T-helper 17 cell (primary cell): ENCODE measurements around the gene DCPS. TPM values are rescaled to one million over a fixed set of nuclear protein-coding genes. Genes with fewer than 3 reads are reported as not detected.
"Not testable (repeated sequence)": the region's sequence is repeated elsewhere in the genome, so short reads cannot be mapped to it uniquely, and the experiment has no call there.

Experiments
- ATAC-seq: fragments of 150-1000 bp; cut with Tn5 transposase; 2 replicates; pipeline ENCODE4 v1.10.0; 2021; ENCODE audit warnings: mild to moderate bottlenecking, moderate library complexity
- DNase-seq, 3 donors: peaks; one replicate each; pipeline versions ENCODE4 v3.0.0 to v3.0.0-alpha.2; 2020 to 2021
- H3K9me3 ChIP-seq: one replicate; pipeline ENCODE4 v1.7.0; 2013; ENCODE audit warnings: low read length, mild to moderate bottlenecking; ENCODE audit not compliant: control insufficient read depth, poor library complexity, severe bottlenecking
- H3K27ac Mint-ChIP-seq: one replicate; pipeline ENCODE4 v1.8.0; 2022; ENCODE audit warnings: mild to moderate bottlenecking, moderate library complexity, mixed read lengths
- H3K27me3 Mint-ChIP-seq: one replicate; pipeline ENCODE4 v1.8.0; 2022; ENCODE audit warnings: mixed read lengths
- H3K36me3 Mint-ChIP-seq: one replicate; pipeline ENCODE4 v1.8.0; 2022; ENCODE audit warnings: low read depth, mixed read lengths
- H3K4me1 Mint-ChIP-seq: one replicate; pipeline ENCODE4 v1.8.0; 2022; ENCODE audit warnings: mild to moderate bottlenecking, mixed read lengths
- H3K4me3 Mint-ChIP-seq: one replicate; pipeline ENCODE4 v1.8.0; 2022; ENCODE audit warnings: mild to moderate bottlenecking, moderate library complexity, mixed read lengths
- total RNA-seq, 4 donors: library from RNA in 2 of 4; stranded (reverse) in 2 of 4; gene quantifications; one replicate each; pipeline ENCODE4 v1.2.3 and lab custom pipeline; 2022 to 2026

The DCPS gene
- total RNA-seq, 2 donors from 2014 or later, result 12.1 to 14.9 TPM

DNA sequence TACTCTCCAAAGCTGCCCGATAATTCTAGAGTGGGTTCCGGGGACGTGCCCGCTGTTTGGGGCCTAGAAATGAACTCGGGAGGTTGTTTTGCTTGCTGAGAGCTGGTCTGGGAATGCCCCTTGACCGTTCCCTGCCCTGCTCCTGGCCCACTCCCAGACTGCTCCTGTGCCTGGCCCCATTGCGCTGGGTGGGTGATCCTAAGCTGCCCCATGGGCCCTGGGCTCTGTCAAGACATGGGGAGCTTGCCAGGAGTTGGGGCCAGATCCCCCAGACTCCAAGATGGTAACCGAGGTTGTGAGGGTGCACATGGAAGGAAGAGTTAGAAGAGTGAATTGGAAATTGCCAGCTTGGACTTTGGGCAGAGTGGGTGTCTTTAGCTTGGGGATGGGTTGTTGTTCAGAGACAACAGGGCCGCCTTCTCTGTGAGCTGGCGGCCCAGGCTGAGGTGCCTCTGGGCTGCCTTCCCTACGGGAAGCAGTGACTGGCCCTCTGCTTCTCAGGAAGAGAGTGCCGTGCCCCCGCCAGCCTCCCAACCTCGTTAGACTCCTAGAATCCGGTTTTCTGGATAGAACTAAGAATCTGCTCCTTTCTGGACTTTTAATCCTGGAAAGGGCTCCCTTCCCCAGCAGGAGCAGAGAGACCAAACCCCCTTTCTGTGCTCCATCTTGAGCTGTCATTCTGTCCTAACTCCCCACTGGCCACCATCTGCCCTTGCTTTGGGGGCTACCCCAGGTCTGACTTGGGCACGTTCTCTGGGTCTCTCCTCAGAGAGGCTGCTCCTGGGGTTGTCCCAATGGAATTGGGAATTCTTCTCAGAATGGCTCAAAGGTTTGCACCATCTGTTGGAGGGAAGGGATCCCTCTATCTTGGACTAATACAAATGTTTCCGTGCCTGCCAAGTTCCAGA lies 53.4 kb downstream of the DCPS start:
- H3K36me3 Mint-ChIP-seq, result no peaks in the 10 kb centered on the region
- ATAC-seq (no peak), DNase-seq (no peak)
- H3K4me1 Mint-ChIP-seq, result peaks cover 20% of the 10 kb centered on the region
- H3K27me3 Mint-ChIP-seq, result no peaks in the 10 kb centered on the region
- H3K4me3 Mint-ChIP-seq, result peak overlapping the region; percentile 68
- no peaks in the 10 kb centered on the region for H3K9me3 ChIP-seq
- no peak overlapping the region for H3K27ac Mint-ChIP-seq

DNA sequence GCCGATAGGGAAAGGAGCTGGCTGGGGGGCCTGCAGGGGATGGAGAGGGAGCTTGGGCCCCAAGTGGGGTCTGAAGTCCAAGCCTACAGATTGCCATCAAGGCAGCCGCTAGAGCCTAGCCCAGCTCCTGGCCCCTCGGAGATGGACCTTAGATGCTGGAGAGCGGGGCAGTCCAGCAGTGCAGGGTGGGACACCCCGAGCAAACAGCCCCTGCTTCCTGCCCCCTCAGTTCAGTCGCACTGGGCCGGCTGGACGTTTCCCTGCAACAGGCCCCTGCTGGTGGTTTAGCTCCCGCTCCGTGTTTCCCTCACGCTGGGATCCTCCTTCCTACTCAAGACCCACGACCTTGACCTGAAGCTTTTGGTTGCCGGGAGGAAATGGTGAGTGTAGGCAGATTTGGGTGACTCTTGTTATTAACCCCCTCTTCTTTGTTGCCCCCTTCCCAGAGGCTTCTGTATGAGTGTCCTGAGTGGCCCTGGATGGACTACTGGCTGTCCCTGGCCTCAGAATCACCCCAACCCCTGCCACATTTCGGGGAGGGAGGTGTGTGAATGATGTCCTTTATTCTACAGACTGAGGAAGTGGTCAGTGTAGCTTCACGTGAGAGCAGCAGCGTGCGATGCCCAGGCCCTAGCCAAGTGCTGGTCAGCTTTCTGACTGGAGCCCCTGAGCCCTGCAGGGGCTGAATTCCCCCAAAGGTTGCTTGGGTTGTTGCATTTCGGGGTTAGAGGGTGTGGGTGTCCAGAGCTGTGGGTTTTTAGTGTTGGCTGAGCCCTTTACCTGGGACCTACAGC lies 54.3 kb downstream of the DCPS start:
- Mint-ChIP-seq H3K27ac (no peak overlapping the region), H3K27me3 (no peaks in the 10 kb centered on the region), H3K4me1 (peaks cover 13% of the 10 kb centered on the region), H3K4me3 (no peak overlapping the region), H3K36me3 (no peaks in the 10 kb centered on the region)
- ATAC-seq (no peak), DNase-seq (no peak)
- no peaks in the 10 kb centered on the region for H3K9me3 ChIP-seq

DNA sequence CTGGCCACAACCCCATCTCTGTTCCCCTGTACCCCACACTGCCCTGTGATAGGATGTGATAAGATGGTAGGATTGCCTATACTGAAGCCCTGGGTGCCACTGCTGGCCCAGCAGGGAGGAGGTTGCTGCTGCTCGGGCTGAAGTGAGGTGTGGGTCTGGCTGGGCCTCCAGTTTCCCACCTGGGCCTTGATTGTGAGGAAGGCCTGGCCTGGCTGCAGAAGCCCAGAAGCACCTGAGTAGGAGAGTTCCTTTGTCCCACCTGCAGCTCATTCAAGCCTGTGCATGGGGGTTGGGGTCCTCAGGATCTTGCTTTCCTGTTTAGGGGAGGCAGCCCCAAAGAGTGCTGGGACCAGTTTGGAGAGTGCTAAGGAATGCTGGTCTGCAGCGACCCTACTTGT lies 54.9 kb downstream of the DCPS start:
- H3K4me3 Mint-ChIP-seq, result no peak overlapping the region
- no peaks in the 10 kb centered on the region for H3K9me3 ChIP-seq
- H3K4me1 Mint-ChIP-seq, result peaks cover 9% of the 10 kb centered on the region
- DNase-seq (no peak), ATAC-seq (no peak)
- no peaks in the 10 kb centered on the region for H3K27me3 Mint-ChIP-seq
- no peak overlapping the region for H3K27ac Mint-ChIP-seq
- no peaks in the 10 kb centered on the region for H3K36me3 Mint-ChIP-seq

DNA sequence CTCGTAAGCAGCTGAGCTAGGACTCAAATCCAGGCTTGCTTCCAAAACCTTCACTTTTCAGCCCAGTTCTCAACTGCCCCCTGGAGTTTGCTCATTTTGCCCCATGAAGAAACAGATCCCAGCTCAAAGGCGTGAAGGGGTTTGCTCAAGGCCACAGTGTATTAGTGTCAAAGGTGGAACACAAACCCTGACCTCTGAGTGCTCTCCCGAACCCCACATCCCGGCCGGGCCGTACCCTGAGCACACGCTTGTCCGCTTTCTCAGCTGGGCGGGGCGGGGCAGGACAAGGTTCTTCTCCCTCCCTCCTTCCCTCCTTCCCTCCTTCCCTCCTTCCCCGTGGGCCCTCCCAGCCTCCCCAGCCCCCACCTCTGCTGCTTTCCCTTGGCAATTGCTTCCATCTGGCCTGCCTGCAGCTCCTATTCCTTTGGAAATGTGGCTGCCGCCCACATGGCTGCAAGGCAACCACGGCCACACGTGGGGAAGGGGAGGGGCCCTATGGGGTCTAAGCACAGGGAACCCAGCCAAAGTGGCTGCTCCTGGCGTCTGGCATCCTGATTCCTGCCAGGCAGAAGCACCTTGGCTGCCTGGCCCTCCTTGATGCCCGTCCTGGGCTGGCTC lies 55.7 kb downstream of the DCPS start:
- no peaks in the 10 kb centered on the region for H3K9me3 ChIP-seq
- ATAC-seq, result no peak
- no peak overlapping the region for H3K4me3 Mint-ChIP-seq
- no peaks in the 10 kb centered on the region for H3K36me3 Mint-ChIP-seq
- no peaks in the 10 kb centered on the region for H3K27me3 Mint-ChIP-seq
- no peak overlapping the region for H3K27ac Mint-ChIP-seq
- DNase-seq, result no peak
- H3K4me1 Mint-ChIP-seq, result peaks cover 8% of the 10 kb centered on the region

DNA sequence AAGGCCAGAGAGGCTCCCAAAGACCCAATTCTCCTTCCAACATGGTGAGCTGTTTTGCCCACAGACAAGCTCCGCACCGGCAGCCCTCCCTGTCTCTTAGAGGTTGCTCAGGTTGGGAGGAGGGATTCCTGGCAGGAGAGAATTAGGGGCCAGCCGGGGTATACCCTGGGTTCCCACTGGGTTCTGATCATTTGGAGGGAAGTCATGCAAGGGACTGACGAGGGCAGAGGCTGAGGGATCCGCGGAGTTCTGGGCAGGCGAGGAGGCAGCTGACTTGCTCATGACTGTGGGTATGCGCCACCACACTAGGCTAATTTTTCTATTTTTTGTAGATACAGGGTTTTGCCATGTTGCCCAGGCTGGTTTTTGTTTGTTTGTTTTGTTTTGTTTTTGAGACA lies 56.2 kb downstream of the DCPS start:
- H3K9me3 ChIP-seq, result no peaks in the 10 kb centered on the region
- Mint-ChIP-seq H3K27ac (no peak overlapping the region), H3K4me1 (peaks cover 4% of the 10 kb centered on the region), H3K36me3 (no peaks in the 10 kb centered on the region), H3K4me3 (no peak overlapping the region), H3K27me3 (no peaks in the 10 kb centered on the region)
- ATAC-seq (no peak), DNase-seq (no peak)

DNA sequence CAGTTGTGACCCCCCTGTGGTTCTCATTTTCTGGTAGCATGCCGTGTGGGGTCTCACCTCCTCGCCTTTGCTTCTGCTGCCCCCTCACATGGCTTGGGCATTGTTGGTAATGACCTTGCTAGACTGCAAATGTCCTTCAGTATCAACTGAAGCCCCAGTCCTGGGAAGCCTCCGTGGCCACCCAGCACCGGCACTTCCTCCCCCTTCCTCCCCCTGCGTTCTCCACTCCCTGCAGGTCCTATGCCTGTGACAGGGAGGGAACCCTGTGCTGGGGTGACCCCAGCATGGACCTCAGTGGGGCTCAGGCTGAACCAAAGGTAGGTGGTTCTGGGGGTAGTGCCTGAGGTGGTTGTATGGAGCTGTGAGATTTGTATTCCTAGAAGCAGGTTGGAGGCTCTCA lies 57.5 kb downstream of the DCPS start:
- H3K4me3 Mint-ChIP-seq, result no peak overlapping the region
- no peak overlapping the region for H3K27ac Mint-ChIP-seq
- no peaks in the 10 kb centered on the region for H3K27me3 Mint-ChIP-seq
- DNase-seq (no peak), ATAC-seq (no peak)
- H3K36me3 Mint-ChIP-seq, result no peaks in the 10 kb centered on the region
- no peaks in the 10 kb centered on the region for H3K9me3 ChIP-seq
- peaks cover 4% of the 10 kb centered on the region for H3K4me1 Mint-ChIP-seq

DNA sequence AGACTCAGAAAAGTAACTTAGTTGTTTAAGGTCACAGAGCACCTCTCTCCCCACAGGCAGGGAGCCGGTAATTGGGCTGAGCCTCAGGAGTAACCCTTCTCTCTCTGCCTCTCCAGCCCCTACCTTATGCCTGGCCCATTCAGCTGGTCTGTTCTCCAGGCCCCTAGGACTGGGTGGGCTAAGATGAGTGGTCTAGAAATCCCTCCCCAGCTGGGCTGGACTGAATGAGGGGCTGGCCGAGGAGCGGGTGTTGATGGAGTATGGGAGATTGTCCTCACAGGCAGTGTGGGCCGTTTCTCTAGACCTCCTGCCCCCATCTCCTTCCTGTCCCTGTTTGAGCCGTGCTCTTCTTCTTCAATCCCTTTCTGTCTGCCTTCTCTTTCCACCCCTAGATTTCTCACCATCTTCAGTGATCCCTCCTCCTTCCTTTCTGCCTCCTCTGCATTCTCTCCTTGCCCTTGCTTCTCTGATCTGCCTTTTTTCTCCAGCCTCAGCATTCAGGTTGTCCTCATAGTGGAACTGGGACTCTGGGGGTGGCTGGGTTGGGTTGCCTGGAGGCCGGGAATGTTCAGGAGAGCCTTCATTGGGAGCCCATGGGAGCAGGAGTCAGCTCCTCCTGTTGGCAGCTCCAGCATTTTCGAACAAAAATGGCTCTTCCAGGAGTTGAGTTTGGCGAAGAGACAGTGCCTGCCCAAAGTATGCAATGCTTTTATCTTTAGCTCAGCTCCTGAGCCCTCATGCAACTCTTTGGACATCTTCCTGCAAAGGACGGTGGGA lies 59.2 kb downstream of the DCPS start:
- Mint-ChIP-seq H3K4me1 (peaks cover 2% of the 10 kb centered on the region), H3K36me3 (no peaks in the 10 kb centered on the region), H3K27me3 (no peaks in the 10 kb centered on the region), H3K27ac (no peak overlapping the region), H3K4me3 (no peak overlapping the region)
- no peaks in the 10 kb centered on the region for H3K9me3 ChIP-seq
- ATAC-seq, result no peak
- no peak for DNase-seq

DNA sequence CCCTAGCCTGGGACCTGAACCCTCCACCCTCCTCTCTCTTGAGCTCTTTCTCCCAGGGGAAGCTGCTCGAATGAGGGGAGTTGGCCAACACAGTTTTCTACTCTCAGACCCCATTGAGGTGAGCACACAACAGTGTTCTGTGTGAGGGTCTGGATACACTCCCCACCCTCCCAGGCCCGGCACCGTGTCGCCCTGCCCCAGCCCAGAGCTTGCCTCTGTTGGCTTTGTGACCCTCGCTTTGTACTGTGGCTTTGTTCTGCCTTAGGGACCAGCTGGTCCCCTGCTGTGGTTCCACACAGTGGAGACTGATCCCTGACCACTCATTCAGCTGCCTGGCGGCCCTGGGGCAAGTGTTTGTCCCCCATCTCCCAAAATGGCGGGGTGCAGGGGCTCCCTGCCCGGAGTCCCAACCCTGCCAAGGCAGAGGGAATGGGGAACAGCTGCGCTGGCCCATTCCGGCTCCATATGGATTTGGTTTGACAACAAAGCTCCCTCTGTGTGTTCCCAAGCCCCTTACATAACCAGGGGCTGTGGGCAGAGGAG lies 59.9 kb downstream of the DCPS start:
- DNase-seq (no peak), ATAC-seq (no peak)
- Mint-ChIP-seq H3K27me3 (no peaks in the 10 kb centered on the region), H3K27ac (no peak overlapping the region), H3K36me3 (no peaks in the 10 kb centered on the region), H3K4me1 (peaks cover 4% of the 10 kb centered on the region), H3K4me3 (no peak overlapping the region)
- no peaks in the 10 kb centered on the region for H3K9me3 ChIP-seq

DNA sequence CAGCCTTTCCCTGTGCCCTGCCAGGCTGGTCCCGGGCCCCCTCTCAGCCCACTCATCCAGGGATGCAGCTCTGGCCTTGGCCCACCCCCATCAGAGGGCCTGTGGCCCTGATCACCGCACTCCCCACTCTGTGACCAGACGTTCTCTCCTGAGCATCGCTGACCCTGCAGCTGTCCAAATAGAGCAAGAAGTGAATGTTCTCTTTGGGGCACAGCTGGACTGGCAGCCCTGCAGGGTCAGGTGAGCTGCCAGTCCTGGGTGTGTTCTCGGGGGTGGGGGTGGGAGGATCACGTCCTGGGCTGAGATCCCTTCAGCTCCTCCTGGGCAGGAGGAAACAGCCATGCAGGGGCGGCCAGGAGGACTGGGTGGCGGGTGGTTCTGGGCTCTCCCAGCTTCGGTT lies 60.9 kb downstream of the DCPS start:
- not testable (repeated sequence) for H3K36me3 Mint-ChIP-seq, H3K27me3 Mint-ChIP-seq, H3K9me3 ChIP-seq, H3K4me3 Mint-ChIP-seq, H3K27ac Mint-ChIP-seq, ATAC-seq, H3K4me1 Mint-ChIP-seq, DNase-seq

DNA sequence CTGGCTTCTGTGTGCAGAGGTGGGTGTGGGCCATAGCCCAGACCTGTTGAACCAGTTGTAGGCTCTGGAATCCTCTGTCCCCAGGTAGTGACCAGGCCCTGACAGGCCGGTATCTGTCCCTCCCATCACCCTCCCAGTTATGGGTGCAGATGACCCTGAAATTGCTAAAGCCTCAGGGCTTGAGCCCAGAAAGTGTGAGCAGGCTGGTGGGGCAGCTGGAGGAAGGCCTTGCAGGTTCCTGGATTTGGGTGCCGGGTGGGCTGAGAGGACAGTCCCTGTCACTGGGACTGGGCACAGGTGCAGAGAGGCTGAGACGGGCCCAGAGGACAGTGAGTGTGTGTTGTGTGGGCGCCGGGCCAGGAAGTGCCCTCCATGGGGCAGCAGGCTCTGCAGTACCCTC lies 61.6 kb downstream of the DCPS start:
- H3K27ac Mint-ChIP-seq, H3K27me3 Mint-ChIP-seq, H3K4me3 Mint-ChIP-seq, H3K36me3 Mint-ChIP-seq, DNase-seq, H3K4me1 Mint-ChIP-seq, H3K9me3 ChIP-seq, ATAC-seq: not testable (repeated sequence)

DNA sequence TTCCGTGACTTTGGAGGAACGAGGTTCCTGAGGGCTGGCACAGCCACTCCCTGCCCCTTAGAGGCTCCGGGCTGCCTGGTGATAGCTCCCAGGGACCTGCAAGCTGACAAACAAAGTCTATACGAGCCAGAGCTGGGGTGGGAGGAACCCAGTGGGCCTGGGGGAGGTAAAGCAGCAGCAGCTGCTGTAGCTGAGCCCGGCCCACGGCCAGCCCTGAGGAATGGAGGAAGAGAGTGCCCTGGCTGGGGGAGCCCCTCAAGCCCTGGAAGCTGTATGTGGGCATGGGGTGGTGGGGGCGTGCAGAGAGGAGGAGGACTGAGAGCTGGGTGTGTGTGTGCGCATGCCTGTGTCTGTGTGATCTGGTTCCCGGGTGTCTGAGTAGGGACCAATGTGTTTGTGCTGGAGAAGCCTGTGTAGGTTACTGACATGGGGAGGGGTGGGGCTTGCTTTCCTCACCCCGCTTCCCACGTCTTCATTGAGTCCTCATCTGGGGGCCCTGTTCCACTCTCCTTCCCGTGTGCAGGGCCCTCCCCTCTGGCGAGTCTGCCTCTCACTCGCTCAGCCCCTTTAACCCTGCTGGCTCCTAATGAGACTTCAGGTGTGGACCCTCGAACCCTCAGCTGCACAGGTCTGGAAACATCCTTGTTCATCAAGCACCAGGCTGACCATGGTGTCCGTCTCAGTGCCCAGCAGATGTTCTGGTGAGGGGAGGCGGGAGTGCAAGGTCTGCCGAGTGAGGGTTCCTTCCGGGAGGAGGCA lies 62.4 kb downstream of the DCPS start:
- ATAC-seq (no peak), DNase-seq (no peak)
- Mint-ChIP-seq H3K36me3 (no peaks in the 10 kb centered on the region), H3K4me3 (no peak overlapping the region), H3K4me1 (peaks cover 5% of the 10 kb centered on the region), H3K27ac (no peak overlapping the region), H3K27me3 (no peaks in the 10 kb centered on the region)
- no peaks in the 10 kb centered on the region for H3K9me3 ChIP-seq
